Renal cortex interstitium (tissue), 11 donors: ENCODE results near the gene CELF1. TPM values are rescaled to one million over a fixed set of nuclear protein-coding genes. Genes with fewer than 3 reads are reported as not detected.

Source experiments
- DNase-seq, 11 donors: peaks; one replicate each; pipeline ENCODE4 v3.0.0-alpha.2; 2013; ENCODE audit warnings: low read depth in 9 of 11, low spot score in 4 of 11; ENCODE audit errors: extremely low read depth in 1 of 11
- polyA plus RNA-seq, 3 donors: library from polyadenylated mRNA; unstranded; fragments of 120-200 nt; gene quantifications; one replicate each; pipeline ENCODE4 v1.2.1, GENCODE V29; 2013; ENCODE audit not compliant: insufficient read length in 3 of 3

CELF1 gene
- polyA plus RNA-seq, 3 donors: 108 to 126 (median 112) TPM

DNA sequence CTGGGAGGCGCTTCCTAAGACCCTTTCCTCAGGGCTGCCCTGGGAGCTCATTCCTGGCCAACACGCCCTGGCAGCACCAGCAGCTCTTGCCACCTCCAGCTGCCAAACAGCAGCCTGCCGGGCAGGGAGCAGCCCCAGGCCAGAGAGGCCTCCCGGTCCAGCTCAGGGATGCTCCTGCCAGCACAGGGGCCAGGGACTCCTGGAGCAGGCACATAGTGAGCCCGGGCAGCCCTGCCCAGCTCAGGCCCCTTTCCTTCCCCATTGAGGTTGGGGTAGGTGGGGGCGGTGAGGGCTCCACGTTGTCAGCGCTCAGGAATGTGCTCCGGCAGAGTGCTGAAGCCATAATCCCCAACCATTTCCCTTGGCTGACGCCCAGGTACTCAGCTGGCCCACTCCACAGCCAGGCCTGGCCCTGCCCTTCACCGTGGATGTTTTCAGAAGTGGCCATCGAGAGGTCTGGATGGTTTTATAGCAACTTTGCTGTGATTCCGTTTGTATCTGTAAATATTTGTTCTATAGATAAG lies 136.9 kb downstream of the CELF1 start:
- no peak for DNase-seq

Other genes with a start within 250 kb of the CELF1 start
- gene MYBPC3, start 200.4 kb downstream of the CELF1 start, polyA plus RNA-seq: under 1 TPM in 2 of 3 donors, not detected in 1; 0.08 to 0.14 TPM
- gene SPI1, start 174.6 kb downstream of the CELF1 start, polyA plus RNA-seq: 1 to 10 TPM; 2.8 to 5.2 (median 4.9) TPM
- 10 to 100 TPM; 38.7 to 67.4 (median 55.8) TPM for gene SLC39A13, start 144.5 kb downstream of the CELF1 start, polyA plus RNA-seq
- 100 to 1,000 TPM; 132 to 174 (median 160) TPM for gene PSMC3, start 126.7 kb downstream of the CELF1 start, polyA plus RNA-seq
- gene RAPSN, start 104.0 kb downstream of the CELF1 start, polyA plus RNA-seq: under 1 TPM; 0.11 to 0.52 (median 0.19) TPM
- gene PTPMT1, start 12.5 kb upstream of the CELF1 start, polyA plus RNA-seq: 10 to 100 TPM; 47.0 to 59.2 (median 51.9) TPM
- gene KBTBD4, start 25.8 kb upstream of the CELF1 start, polyA plus RNA-seq: 10 to 100 TPM; 25.8 to 27.5 (median 25.9) TPM
- 100 to 1,000 TPM; 136 to 148 (median 141) TPM for gene NDUFS3, start 25.9 kb upstream of the CELF1 start, polyA plus RNA-seq
- under 1 TPM; 0.24 to 0.50 (median 0.40) TPM for gene FAM180B, start 33.5 kb upstream of the CELF1 start, polyA plus RNA-seq
- 10 to 100 TPM in 1 of 3 donors, 1 to 10 TPM in 2; 6.1 to 14.2 (median 8.2) TPM for gene C1QTNF4, start 41.3 kb upstream of the CELF1 start, polyA plus RNA-seq
- gene MTCH2, start 89.4 kb upstream of the CELF1 start, polyA plus RNA-seq: 100 to 1,000 TPM; 107 to 130 (median 124) TPM
- gene AGBL2, start 162.2 kb upstream of the CELF1 start, polyA plus RNA-seq: 10 to 100 TPM in 1 of 3 donors, 1 to 10 TPM in 2; 6.6 to 14.9 (median 8.4) TPM
- 100 to 1,000 TPM; 106 to 194 (median 131) TPM for gene FNBP4, start 214.2 kb upstream of the CELF1 start, polyA plus RNA-seq